Measurements from ENCODE around the gene EEF1G.
"Not testable (repeated sequence)": the region's sequence is repeated elsewhere in the genome, so short reads cannot be mapped to it uniquely, and the experiment has no call there.

EEF1G gene, protein sequence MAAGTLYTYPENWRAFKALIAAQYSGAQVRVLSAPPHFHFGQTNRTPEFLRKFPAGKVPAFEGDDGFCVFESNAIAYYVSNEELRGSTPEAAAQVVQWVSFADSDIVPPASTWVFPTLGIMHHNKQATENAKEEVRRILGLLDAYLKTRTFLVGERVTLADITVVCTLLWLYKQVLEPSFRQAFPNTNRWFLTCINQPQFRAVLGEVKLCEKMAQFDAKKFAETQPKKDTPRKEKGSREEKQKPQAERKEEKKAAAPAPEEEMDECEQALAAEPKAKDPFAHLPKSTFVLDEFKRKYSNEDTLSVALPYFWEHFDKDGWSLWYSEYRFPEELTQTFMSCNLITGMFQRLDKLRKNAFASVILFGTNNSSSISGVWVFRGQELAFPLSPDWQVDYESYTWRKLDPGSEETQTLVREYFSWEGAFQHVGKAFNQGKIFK

DNA sequence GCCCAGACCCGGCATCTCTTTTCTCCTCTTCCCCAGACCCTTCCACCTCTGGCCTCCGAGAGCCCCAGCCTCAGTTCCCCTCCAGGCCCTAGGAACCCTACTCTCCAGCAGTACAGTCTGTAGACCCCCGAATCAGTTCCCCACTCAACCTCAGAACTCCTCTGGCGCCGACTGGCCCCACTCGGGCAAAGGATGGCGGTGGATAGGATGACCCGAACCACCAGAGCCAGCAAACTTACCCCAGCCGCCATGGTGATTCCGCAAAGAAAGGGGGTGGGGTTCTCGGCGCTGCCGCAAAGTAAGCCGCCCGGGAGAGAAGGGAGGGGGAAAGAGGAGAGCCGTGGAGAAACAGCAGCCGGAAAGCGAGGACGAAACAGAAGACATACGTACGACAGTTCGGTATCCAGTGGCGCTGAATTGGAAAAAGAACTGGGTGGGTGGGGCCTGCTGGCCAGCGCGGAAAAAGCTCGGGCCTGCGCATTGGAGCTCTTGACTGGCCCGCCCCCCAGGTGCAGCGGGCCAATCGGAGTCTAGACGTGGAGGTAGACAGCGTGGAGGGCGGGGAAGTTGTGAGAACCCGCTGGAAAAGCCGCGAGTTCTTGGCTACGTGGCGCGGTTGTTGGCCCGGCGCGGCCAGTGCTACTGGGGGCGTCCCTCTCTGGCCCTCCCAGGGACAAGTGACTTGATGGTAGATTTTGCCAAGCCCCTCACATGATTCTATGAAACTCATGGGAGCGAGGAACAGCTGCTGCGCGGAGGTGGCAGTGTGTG lies at the start of gene EEF1G:
TSS of gene EEF1G (minus strand) at position 300 of the 771 bp plus-strand sequence. CDS start at position 251, 49 bp downstream.
- DNase-seq, result peak; percentile 97

DNA sequence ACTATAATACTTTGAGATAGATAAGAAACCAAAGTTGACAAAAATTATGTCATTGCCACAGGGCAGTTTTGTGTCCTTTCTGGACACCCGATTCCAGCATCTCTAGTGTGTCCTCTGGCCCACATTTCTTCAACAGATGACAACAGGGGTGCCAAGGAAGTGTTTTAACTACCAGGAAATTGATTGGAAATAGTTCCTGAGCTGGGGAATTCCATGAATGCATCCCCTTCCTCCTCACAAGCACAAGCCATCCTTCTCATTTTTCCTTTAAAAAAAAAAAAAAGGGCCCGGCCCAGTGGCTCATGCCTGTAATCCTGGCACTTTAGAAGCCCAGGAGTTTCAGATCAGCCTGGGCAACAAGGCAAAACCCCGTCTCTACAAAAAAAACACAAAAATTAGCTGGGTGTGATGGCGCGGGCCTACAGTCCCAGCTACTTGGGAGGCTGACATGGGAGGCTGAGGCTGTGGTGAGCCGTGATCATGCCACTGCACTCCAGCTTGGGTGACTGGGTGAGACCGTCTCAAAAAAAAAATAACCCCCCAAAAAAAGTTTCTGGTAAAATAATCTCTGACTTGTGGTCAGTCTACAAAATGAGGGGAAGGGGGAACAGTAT lies 48.9 kb upstream of the EEF1G start:
- DNase-seq, result no peak

DNA sequence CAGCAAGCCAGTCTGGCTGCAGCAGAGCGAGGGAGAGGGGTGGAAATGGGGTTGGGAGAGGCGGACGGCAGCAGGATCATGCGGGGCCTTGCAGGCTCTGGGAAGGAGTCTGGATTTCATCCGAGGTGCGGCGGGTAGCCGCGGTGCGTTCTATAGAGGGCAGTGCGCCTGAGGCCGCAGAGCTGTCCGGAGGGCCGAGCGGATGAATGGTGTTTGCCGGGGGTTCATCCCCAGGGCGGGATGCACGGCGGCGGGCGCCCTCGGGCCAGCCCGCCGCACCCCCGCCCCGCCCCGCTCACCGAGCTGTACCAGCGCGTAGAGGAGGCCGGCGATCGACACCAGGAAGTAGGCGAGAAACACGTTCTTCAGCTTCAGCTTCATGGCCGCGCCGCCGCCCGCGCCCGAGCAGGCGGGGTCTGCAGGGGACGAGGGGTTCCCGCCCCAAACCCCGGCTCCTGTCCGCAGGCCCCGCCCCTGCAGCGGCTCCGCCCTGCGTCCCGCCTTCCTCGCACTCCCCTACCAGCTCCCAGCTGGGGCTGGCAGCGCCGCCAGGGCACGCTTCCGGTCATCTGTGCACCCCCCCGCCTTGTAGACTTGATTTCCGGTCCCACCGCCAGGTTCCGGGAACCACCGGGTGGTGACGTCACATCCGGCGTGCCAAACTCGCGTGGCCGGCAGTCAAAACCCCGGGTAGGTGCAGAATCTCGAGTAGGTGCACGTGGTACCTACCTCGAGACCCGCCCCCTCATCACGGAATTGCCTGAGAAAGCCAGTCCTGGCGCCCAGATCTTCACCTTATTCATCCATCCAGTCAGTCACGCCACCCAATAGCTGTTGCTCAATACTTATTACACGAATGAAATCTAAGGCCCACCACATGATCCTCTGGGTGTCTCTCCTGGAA lies 48.1 kb upstream of the EEF1G start, which contains the start of gene B3GAT3:
TSS of gene B3GAT3 (minus strand) at position 420 of the 904 bp plus-strand sequence. CDS start at position 381, 39 bp downstream.
- peak; percentile 95 to 97 for DNase-seq

GRCh38 chr11:62621027-62621566 lies 47.4 kb upstream of the EEF1G start:
- DNase-seq, result no peak

- DNase-seq, result not testable (repeated sequence)
Observed at GRCh38 chr11:62616957-62617356, 43.3 kb upstream of the EEF1G start.

- no peak for DNase-seq
Observed at GRCh38 chr11:62615521-62615920, 41.8 kb upstream of the EEF1G start.

- peak; percentile 63 to 72 for DNase-seq
Observed at GRCh38 chr11:62614275-62614674, 40.6 kb upstream of the EEF1G start.

- DNase-seq, result no peak
Observed at GRCh38 chr11:62613291-62613778, 39.6 kb upstream of the EEF1G start.

- DNase-seq, result peak; percentile 87 to 92
Observed at GRCh38 chr11:62612366-62613290, 38.9 kb upstream of the EEF1G start, which contains the start of the genes EML3 and ROM1. EML3 (minus strand) TSS chr11:62612775; CDS start chr11:62612457, 318 bp downstream. ROM1 (plus strand) TSS chr11:62613257; CDS start chr11:62613282, 25 bp downstream.

DNA sequence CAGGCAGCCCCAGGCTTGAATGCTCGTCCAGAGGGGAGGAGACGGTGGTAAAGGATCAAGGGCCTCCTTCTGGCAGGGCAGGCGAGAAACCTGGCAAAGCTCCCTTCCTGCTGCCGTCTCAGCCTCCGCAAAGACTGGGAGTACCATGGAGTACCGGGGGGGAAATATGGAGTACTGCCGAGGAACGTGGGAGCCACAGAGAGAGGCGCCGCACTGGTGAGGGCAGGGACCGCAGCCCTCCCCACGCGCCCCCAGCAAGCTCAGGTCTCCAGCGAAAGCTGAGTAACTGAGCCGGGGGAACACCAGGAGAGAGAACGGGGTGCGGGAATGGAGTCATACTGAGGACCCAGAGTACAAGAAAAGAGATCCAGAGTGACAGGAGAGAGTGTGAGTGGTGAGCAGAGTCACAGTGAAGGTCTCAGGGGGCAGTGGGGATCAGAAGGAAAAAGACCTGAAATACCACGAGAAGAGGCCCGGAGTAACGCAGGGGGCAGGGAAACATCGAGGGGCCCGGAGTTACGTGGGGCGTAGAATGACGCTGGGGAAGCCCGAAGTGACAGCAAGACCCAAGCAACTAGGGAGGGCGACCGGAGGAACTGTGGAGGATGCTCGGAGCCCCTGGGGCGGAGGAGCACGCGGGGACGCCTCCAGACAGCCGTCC lies 38.1 kb upstream of the EEF1G start:
- peak; percentile 60 to 69 for DNase-seq

DNA sequence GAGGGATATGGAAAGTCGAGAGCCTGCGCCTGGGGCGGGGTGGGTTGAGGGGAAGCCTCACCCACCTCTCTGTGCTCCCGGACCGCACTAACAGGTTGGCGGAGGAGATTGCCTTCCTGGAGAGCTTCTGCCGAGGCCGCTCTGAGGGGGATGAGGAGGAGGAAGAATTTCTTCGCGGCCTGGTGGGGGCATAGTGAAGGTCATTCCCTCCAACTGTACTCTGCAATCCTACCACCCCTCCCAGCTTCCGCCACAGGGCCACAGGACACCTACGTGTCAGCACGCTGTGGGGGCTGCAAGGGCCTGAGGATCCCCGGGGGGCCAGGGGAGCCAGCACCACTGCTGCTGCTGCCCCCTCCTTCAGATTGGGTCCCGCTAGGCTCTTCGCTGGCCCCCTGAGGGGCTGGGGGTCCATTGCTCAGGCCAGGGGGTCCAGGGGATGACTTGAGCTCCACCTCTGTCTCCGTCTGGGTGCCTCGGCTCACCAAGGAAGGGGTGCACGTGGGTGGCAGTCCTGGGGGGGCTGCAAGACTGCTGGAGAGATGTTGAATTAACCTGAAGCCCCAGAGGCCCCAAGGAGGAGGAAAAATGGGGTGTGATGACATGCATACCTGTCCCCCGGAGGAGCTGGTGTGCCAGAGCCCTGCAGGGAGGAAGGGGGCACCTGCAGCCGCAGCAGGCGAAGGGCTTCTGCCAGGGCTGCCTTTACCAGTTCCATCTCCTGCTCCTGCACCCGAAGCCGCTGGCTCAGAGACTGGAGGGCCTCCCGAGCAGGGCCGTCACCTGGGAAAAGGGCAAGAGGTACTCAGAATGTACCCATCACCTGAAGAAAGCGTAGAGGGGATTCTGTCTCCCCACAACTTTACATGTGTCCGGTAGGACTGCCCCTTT lies 37.4 kb upstream of the EEF1G start:
- DNase-seq, result no peak

GRCh38 chr11:62610403-62610802 lies 36.7 kb upstream of the EEF1G start:
- no peak for DNase-seq

GRCh38 chr11:62608776-62609175 lies 35.1 kb upstream of the EEF1G start:
- no peak for DNase-seq

- DNase-seq, result no peak
Observed at GRCh38 chr11:62607714-62608113, 34.0 kb upstream of the EEF1G start.

DNA sequence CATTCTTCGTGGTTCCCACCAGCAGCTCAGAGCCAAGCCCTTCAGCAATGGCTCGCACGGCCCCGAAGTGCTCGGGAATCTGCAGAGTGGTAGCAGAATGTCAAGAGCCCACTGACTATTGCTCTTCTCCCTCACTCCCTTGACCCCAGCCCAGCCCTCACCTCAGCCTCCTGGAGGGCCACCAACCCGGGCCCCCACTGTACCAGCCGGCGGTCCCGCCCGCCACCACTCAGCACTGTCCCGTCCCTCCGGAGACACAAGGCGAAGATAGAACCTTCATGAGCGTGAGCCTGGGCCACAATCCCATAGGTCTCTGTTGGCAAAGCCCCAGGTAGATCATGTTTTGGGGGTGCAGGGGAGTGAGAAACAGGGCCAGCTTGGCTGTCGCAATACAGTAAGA lies 32.2 kb upstream of the EEF1G start:
- DNase-seq, result no peak

DNA sequence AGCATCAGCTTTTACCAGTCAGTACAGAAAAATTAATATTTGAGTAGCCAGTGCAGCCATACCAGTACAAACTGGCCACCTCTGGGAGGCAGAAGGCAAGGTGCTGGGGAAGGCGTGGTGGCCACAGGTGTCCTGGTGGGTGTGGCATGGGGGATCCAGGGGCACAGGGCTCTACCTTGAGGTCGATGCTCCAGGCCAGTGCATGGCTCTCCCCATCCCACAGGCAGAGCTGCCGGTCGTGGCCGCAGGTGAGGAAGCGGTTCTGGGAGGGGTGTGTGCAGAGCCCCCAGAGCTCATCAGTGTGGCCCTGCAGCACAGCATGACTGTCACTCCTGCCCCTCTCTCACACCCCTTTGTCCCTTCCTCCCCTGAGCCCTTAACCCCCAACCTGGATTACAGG lies 31.8 kb upstream of the EEF1G start:
- DNase-seq, result no peak

DNA sequence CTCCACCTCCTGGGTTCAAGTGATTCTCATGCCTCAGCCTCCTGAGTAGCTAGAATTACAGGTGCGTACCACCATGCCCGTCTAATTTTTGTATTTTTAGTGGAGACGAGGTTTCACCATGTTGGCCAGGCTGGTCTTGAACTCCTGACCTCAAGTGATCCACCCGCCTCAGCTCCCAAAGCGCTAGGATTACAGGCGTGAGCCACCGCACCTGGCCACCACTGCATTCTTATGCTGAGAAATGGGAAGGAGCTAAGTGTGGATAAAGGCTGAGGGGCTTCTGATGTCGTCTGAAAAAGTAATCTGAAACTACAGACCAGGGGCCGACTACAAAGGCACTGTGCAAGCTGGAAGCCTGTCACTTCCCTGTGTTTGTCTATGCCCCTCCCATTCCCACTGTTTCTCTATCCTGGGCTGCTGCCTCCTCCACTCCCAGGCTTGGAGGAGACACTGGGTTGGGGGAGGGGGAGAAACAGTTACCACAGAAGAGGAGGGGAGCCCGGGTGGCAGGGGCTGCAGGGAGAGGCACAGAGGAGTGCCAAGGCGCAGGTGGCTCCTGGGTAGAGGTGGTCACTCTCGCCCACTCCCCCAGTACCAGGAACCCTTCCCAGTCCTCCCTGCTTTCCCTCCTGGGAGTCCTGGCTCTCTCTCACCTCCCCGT lies 30.9 kb upstream of the EEF1G start:
- DNase-seq, result no peak

- no peak for DNase-seq
Observed at GRCh38 chr11:62603776-62604299, 30.1 kb upstream of the EEF1G start.
